IMR-90 (cell line): ENCODE measurements around the gene PLEKHJ1. TPM values are rescaled to one million over a fixed set of nuclear protein-coding genes. Genes with fewer than 3 reads are reported as not detected.

Experiments used
- ATAC-seq: fragments of 200-7000 bp; cut with Tn5 transposase; 2 replicates; pipeline ENCODE4 v1.9.1; 2020; ENCODE audit warnings: low read depth, mild to moderate bottlenecking, moderate library complexity
- BruUV-seq: library from RNA; stranded (reverse); fragments of 400-500 nt; replicated peaks from 2 replicates; lab custom pipeline; 2021; lab: Mats Ljungman, UMichigan
- CTCF ChIA-PET: fragments of 300-600 bp; formaldehyde crosslinking; extraction: SDS; loops from one replicate; lab custom pipeline; 2021; ENCODE audit warnings: antibody characterized with exemption; lab: Yijun Ruan, JAX
- POLR2A ChIA-PET: fragments of 300-600 bp; sonication (Branson Sonifier 250); formaldehyde crosslinking; loops from one replicate; lab custom pipeline; 2022; ENCODE audit warnings: antibody characterized with exemption; ENCODE audit not compliant: unreplicated experiment; lab: Charles Lee
- DNase-seq: peaks from one replicate; pipeline ENCODE4 v3.0.0; 2013
- H2AFZ ChIP-seq: replicated peaks from 2 replicates; pipeline ENCODE3; 2013; ENCODE audit warnings: low read length, mild to moderate bottlenecking; ENCODE audit not compliant: poor library complexity
- H2AK5ac ChIP-seq: 2 replicates; pipeline ENCODE4 v1.6.1; 2013; ENCODE audit warnings: low read depth, low read length, inconsistent platforms
- H2AK9ac ChIP-seq: replicated peaks from 2 replicates; pipeline ENCODE3; 2013; ENCODE audit warnings: mild to moderate bottlenecking, low read depth, low read length, moderate library complexity; ENCODE audit not compliant: poor library complexity
- H2BK120ac ChIP-seq: 2 replicates; pipeline ENCODE4 v1.6.1; 2013; ENCODE audit warnings: low read depth, low read length, inconsistent platforms
- H2BK15ac ChIP-seq: 3 replicates; pipeline ENCODE4 v1.6.1; 2013; ENCODE audit warnings: low read depth, low read length, inconsistent platforms
- H2BK20ac ChIP-seq: 2 replicates; pipeline ENCODE4 v1.6.1; 2013; ENCODE audit warnings: low read depth, mild to moderate bottlenecking, inconsistent platforms, low read length, moderate library complexity
- H2BK5ac ChIP-seq: 2 replicates; pipeline ENCODE4 v1.6.1; 2013; ENCODE audit warnings: mild to moderate bottlenecking, low read depth, low read length, inconsistent platforms; ENCODE audit not compliant: poor library complexity, severe bottlenecking
- H3K14ac ChIP-seq: replicated peaks from 2 replicates; pipeline ENCODE4 v1.6.1; 2013; ENCODE audit warnings: low read depth, low read length, inconsistent platforms
- H3K18ac ChIP-seq: 2 replicates; pipeline ENCODE4 v1.6.1; 2013; ENCODE audit warnings: low read depth, low read length, control low read depth
- H3K23ac ChIP-seq: 2 replicates; pipeline ENCODE4 v1.6.1; 2013; ENCODE audit warnings: low read depth, low read length, inconsistent platforms
- H3K27ac ChIP-seq: 2 replicates; pipeline ENCODE4 v1.5.1; 2013; ENCODE audit warnings: mild to moderate bottlenecking, control low read depth, low read length; ENCODE audit not compliant: insufficient read depth
- H3K27me3 ChIP-seq: 2 replicates; pipeline ENCODE4 v1.6.1; 2013; ENCODE audit warnings: low read length; ENCODE audit not compliant: control insufficient read depth, insufficient read depth
- H3K36me3 ChIP-seq: 2 replicates; pipeline ENCODE4 v1.6.1; 2013; ENCODE audit warnings: low read length, mixed read lengths; ENCODE audit not compliant: control insufficient read depth, insufficient read depth
- H3K4ac ChIP-seq: 2 replicates; pipeline ENCODE4 v1.6.1; 2013; ENCODE audit warnings: low read depth, low read length, inconsistent platforms
- H3K4me1 ChIP-seq: 2 replicates; pipeline ENCODE4 v1.6.1; 2013; ENCODE audit warnings: low read length, mixed read lengths; ENCODE audit not compliant: control insufficient read depth, insufficient read depth
- H3K4me2 ChIP-seq: 2 replicates; pipeline ENCODE4 v1.6.1; 2013; ENCODE audit warnings: low read depth, mild to moderate bottlenecking, control low read depth, low read length, moderate library complexity
- H3K4me3 ChIP-seq: 2 replicates; pipeline ENCODE4 v1.5.1; 2013; ENCODE audit warnings: low read depth, mild to moderate bottlenecking, control low read depth, low read length, moderate library complexity; ENCODE audit not compliant: insufficient read depth
- H3K56ac ChIP-seq: 2 replicates; pipeline ENCODE4 v1.6.1; 2013; ENCODE audit warnings: low read length, inconsistent platforms; ENCODE audit not compliant: insufficient read depth; ENCODE audit errors: extremely low read depth
- H3K79me1 ChIP-seq, 2 experiments: 2 replicates each; pipeline ENCODE4 v1.6.1; 2013; ENCODE audit warnings: low read length in 2 of 2, inconsistent platforms in 1 of 2, low read depth in 1 of 2
- H3K9ac ChIP-seq: 2 replicates; pipeline ENCODE4 v1.6.1; 2013; ENCODE audit warnings: low read depth, low read length, control low read depth
- H3K9me1 ChIP-seq: 2 replicates; pipeline ENCODE4 v1.6.1; 2013; ENCODE audit warnings: low read length, inconsistent platforms; ENCODE audit not compliant: insufficient read depth
- H3K9me3 ChIP-seq: 2 replicates; pipeline ENCODE4 v1.6.1; 2013; ENCODE audit warnings: low read length; ENCODE audit not compliant: control insufficient read depth, insufficient read depth
- H4K20me1 ChIP-seq: 2 replicates; pipeline ENCODE4 v1.6.1; 2013; ENCODE audit warnings: low read length, inconsistent platforms; ENCODE audit not compliant: insufficient read depth
- H4K5ac ChIP-seq: 2 replicates; pipeline ENCODE4 v1.6.1; 2013; ENCODE audit warnings: mild to moderate bottlenecking, low read depth, low read length, control low read depth
- H4K8ac ChIP-seq, 2 experiments: 2 replicates each; pipeline ENCODE4 v1.6.1; 2013; ENCODE audit warnings: low read depth in 2 of 2, low read length in 2 of 2, control low read depth in 1 of 2, inconsistent platforms in 1 of 2
- H4K91ac ChIP-seq: 2 replicates; pipeline ENCODE4 v1.6.1; 2013; ENCODE audit warnings: low read depth, low read length, inconsistent platforms; ENCODE audit not compliant: insufficient read depth
- BHLHE40 ChIP-seq: fragments of 150-350 bp; IDR thresholded peaks from 2 replicates; pipeline ENCODE4 v1.6.1; 2016; ENCODE audit warnings: mild to moderate bottlenecking, low read depth, low read length
- CHD1 ChIP-seq: IDR thresholded peaks from 2 replicates; pipeline ENCODE4 v1.6.1; 2012; ENCODE audit warnings: low read depth, low read length, improper control_type of control experiment
- FOS ChIP-seq: fragments of 150-350 bp; IDR thresholded peaks from 2 replicates; pipeline ENCODE4 v1.6.1; 2016; ENCODE audit warnings: low read depth, low read length
- MAFK ChIP-seq: IDR thresholded peaks from 2 replicates; pipeline ENCODE4 v1.6.1; 2012; ENCODE audit warnings: low read depth, low read length, improper control_type of control experiment
- MAZ ChIP-seq: IDR thresholded peaks from 2 replicates; pipeline ENCODE4 v1.6.1; 2012; ENCODE audit warnings: low read depth, mild to moderate bottlenecking, low read length, improper control_type of control experiment, moderate library complexity, borderline replicate concordance
- MXI1 ChIP-seq: IDR thresholded peaks from 2 replicates; pipeline ENCODE4 v1.6.1; 2012; ENCODE audit warnings: low read depth, mild to moderate bottlenecking, low read length, moderate library complexity, borderline replicate concordance
- RFX5 ChIP-seq: IDR thresholded peaks from 2 replicates; pipeline ENCODE4 v1.8.0; 2012; ENCODE audit warnings: low read depth, mild to moderate bottlenecking, low read length, moderate library complexity
- SMC3 ChIP-seq: fragments of 150-350 bp; IDR thresholded peaks from 2 replicates; pipeline ENCODE4 v1.6.1; 2016; ENCODE audit warnings: low read depth, mild to moderate bottlenecking, antibody characterized with exemption, low read length, moderate library complexity
- WGBS, 2 experiments: methylation state at CpG; one replicate each; pipeline versions ENCODE4 v1.1.5 to v1.1.7; 2013; ENCODE audit warnings: missing lambda C conversion rate in 2 of 2; ENCODE audit not compliant: insufficient read length in 1 of 2; ENCODE audit errors: extremely low coverage in 2 of 2; 5-methylcytosine and 5-hydroxymethylcytosine counted together
- dilution Hi-C: fragments of 300-500 bp; cut with HindIII; formaldehyde crosslinking; loops from one replicate; pipeline ENCODE4 v1.14.3; 2018; ENCODE audit warnings: low sequenced_read_pairs; ENCODE audit not compliant: unreplicated experiment
- in situ Hi-C: fragments of 300-500 bp; cut with MboI; formaldehyde crosslinking; loops from 3 replicates; pipeline ENCODE4 v1.14.3; 2019; ENCODE audit warnings: low sequenced_read_pairs, inconsistent platforms, mixed read lengths
- intact Hi-C: fragments of 100-400 bp; cut with micrococcal nuclease; formaldehyde crosslinking; loops from 2 replicates; pipeline ENCODE4 v1.10.0; 2022
- polyA plus RNA-seq, 3 experiments: library from polyadenylated mRNA; depleted of rRNA; stranded (reverse); fragments of >200 nt; gene quantifications; 2 replicates each; pipeline ENCODE4 v1.2.3, GENCODE V29; 2012; ENCODE audit warnings: low replicate concordance in 1 of 3
- total RNA-seq: library from RNA; depleted of rRNA; stranded (reverse); fragments of >200 nt; gene quantifications from 2 replicates; pipeline ENCODE4 v1.2.3, GENCODE V29; 2012
- TF ChIP-seq, protein P1 (sequence below): fragments of 150-350 bp; IDR thresholded peaks from 2 replicates; pipeline ENCODE4 v1.6.1; 2017; ENCODE audit warnings: mild to moderate bottlenecking, antibody characterized with exemption, low read length, low read depth
- TF ChIP-seq, protein P2 (sequence below): fragments of 150-350 bp; IDR thresholded peaks from 2 replicates; pipeline ENCODE4 v1.6.1; 2016; ENCODE audit warnings: low read depth, mild to moderate bottlenecking, low read length, moderate library complexity, borderline replicate concordance

Gene PLEKHJ1
- total and polyA plus RNA-seq, 2 of the 4 experiments (the other 2 are of a cell fraction), result 31.7 to 62.8 TPM

DNA sequence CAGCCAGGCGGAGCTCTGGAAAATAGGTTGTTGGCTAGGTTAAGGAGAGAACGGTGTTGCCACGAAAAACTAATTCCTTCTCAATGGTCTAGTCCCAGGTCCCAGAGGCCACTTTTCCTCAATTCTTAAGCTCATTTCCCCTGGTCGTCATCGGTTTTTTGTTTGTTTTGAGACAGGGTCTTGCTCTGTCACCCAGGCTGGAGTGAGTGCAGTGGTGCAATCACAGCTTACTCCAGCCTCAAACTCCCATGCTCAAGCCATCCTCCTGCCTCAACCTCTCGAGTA is 1.7 kb upstream of the PLEKHJ1 start:
- Histone ChIP-seq H3K14ac (no peak overlapping the region; the same call in 1 of the 2 replicates), H3K27me3 (no peaks in the 10 kb centered on the region), H2BK15ac (no peak overlapping the region), H3K9me1 (peaks cover 13% of the 10 kb centered on the region), H4K8ac (peak overlapping the region in 1 of 2 experiments; percentile 92; a peak in 1 of 4 replicates), H3K56ac (no peak overlapping the region), H2AK9ac (peak overlapping the region; percentile 82), H2BK120ac (no peak overlapping the region), H3K4ac (peak overlapping the region; percentile 82; the same call in 1 of the 2 replicates), H2AFZ (no peak overlapping the region), H3K18ac (no peak overlapping the region), H3K4me3 (peak overlapping the region; percentile 67), H3K36me3 (peaks cover 15% of the 10 kb centered on the region), H3K4me2 (peak overlapping the region; percentile 94), H4K5ac (no peak overlapping the region), H3K79me1 (peaks cover under 1 to 65% of the 10 kb centered on the region in 2 experiments; a peak in 3 of 4 replicates), H3K4me1 (peaks cover 22% of the 10 kb centered on the region), H4K91ac (no peak overlapping the region), H3K23ac (peak overlapping the region; percentile 39; the same call in 1 of the 2 replicates), H2AK5ac (peak overlapping the region; percentile 97; the same call in 1 of the 2 replicates), H3K27ac (no peak overlapping the region), H4K20me1 (peaks cover 52% of the 10 kb centered on the region), H3K9ac (no peak overlapping the region), H2BK5ac (no peak overlapping the region), H2BK20ac (no peak overlapping the region), H3K9me3 (no peaks in the 10 kb centered on the region)
- in situ Hi-C loops, result no loop called here
- no peak for DNase-seq
- 100% methylated on average over 1 of the region's 6 CpGs; no CpG with 5 or more reads in 1 of the 2 experiments for WGBS, 2 experiments
- TF ChIP-seq, protein P1, sequence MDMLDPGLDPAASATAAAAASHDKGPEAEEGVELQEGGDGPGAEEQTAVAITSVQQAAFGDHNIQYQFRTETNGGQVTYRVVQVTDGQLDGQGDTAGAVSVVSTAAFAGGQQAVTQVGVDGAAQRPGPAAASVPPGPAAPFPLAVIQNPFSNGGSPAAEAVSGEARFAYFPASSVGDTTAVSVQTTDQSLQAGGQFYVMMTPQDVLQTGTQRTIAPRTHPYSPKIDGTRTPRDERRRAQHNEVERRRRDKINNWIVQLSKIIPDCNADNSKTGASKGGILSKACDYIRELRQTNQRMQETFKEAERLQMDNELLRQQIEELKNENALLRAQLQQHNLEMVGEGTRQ, result no peak
- TF ChIP-seq MAZ, result no peak
- no peak for TF ChIP-seq CHD1
- TF ChIP-seq SMC3, result no peak
- TF ChIP-seq, protein P2, sequence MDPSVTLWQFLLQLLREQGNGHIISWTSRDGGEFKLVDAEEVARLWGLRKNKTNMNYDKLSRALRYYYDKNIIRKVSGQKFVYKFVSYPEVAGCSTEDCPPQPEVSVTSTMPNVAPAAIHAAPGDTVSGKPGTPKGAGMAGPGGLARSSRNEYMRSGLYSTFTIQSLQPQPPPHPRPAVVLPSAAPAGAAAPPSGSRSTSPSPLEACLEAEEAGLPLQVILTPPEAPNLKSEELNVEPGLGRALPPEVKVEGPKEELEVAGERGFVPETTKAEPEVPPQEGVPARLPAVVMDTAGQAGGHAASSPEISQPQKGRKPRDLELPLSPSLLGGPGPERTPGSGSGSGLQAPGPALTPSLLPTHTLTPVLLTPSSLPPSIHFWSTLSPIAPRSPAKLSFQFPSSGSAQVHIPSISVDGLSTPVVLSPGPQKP, result no peak
- no peak for TF ChIP-seq BHLHE40
- no peak for TF ChIP-seq MXI1
- TF ChIP-seq RFX5, result no peak
- no peak for TF ChIP-seq FOS
- TF ChIP-seq MAFK, result no peak
- CTCF ChIA-PET, result interaction anchor here (1.6 kb wide), 1 partner anchor 24 kb away, joined by 6 read pairs; no protein-coding TSS in a partner anchor
- intact Hi-C loops, result loop anchor here (2.0 to 5.0 kb wide), 2 partner anchors 79 to 374 kb away; no protein-coding TSS in a partner anchor
- ATAC-seq, result no peak
- no TSS peak for BruUV-seq
- POLR2A ChIA-PET, result no interaction called here
- dilution Hi-C loops, result no loop called here
